ENCODE data around the gene MAFG. TPM values are rescaled to one million over a fixed set of nuclear protein-coding genes. Genes with fewer than 3 reads are reported as not detected.
"Not testable (repeated sequence)": the region's sequence is repeated elsewhere in the genome, so short reads cannot be mapped to it uniquely, and the experiment has no call there.

The MAFG gene
- total RNA-seq, 1 donor: 19.1 TPM

DNA sequence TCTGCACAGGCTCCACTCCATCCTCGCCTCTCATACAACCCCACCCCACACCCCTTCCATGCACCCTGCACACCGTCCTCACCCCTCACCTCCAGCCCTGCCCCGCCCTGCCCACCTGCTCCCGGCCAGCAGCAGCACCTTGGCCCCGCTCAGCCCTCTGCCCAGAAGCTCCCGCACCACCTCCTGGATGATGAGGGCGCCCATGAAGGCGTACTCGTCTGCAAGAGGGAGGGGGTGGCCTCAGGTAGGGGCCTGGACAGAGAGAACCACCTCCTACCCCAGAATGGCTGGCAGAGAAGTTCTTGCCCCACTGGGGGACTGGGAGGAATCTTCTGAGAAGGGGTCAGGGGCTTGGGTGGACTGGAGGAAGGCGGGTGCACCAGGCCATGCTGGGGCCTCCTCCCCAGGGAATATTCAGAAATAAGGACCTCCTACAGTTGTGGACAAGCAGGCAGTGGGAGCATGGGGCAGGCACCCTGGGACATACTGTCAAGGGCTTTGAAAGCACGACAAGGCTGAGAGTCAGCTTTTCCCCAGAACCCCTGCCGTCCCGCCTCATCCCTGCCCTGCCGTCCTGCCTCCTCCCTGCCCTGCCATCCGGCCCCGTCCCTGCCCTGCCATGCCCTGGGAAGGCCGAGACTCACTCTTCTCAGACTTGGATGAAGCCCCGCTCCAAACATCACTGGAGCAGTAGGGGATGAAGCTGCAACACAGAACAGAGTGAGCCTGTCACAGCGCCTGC is 30.3 kb upstream of the MAFG start:
- no peak overlapping the region for H3K4me3 ChIP-seq (ENCODE audit: low read depth, low read length)
- no peak for DNase-seq (ENCODE audit: low read depth)
- TF ChIP-seq, protein P1, sequence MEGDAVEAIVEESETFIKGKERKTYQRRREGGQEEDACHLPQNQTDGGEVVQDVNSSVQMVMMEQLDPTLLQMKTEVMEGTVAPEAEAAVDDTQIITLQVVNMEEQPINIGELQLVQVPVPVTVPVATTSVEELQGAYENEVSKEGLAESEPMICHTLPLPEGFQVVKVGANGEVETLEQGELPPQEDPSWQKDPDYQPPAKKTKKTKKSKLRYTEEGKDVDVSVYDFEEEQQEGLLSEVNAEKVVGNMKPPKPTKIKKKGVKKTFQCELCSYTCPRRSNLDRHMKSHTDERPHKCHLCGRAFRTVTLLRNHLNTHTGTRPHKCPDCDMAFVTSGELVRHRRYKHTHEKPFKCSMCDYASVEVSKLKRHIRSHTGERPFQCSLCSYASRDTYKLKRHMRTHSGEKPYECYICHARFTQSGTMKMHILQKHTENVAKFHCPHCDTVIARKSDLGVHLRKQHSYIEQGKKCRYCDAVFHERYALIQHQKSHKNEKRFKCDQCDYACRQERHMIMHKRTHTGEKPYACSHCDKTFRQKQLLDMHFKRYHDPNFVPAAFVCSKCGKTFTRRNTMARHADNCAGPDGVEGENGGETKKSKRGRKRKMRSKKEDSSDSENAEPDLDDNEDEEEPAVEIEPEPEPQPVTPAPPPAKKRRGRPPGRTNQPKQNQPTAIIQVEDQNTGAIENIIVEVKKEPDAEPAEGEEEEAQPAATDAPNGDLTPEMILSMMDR (IDR thresholded peaks at IDR 0.05; ENCODE audit: insufficient read depth, low read length): no peak

DNA sequence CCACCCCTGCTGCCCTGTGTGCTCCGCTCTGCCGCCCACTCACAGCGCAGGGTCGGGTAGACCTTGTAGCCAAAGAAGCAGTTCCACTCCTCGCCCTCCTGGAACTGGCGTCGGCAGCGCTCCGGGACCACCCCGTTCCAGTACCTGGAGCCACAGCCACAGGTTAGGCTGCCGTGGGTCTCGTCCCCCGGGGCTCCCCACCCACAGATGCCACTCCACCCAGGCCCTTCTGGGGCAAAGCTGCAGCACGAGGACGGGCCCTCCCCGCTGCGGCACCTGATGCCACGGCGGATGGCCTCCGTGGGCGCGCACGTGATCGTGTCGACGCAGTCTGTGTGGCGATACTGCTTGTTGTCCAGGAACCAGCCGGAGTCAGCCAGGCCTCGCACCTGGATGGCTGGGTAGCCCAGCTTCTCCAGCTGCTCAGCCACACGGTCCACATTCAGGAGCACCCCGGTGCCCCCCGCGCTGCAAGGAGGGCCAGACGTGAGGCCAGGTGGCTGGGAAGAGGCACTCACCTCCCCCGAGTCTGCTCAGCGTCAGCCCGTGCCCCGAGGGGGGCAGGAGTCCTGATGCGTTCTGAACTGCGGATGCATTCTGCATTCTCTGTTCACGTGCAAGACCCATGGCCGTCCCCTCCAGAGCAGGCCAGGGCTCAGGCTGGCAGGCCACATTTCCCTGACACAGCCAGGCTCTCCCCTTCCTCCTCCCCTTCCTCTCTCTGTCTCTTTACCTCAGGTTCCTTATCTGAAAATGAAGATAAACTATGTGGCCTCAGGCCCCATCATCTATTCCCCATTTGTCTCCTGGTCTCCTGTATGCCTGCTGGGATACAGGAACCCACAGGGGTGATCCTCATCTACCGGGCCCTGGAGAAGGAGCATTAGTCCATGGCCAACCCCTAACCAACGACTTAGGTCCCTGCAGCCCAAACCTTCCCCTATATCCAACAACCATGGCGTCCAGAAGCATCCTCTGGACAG is 29.4 kb upstream of the MAFG start:
- H3K4me3 ChIP-seq (ENCODE audit: low read depth, low read length): no peak overlapping the region
- DNase-seq (ENCODE audit: low read depth): no peak
- TF ChIP-seq, protein P1 (IDR thresholded peaks at IDR 0.05; ENCODE audit: insufficient read depth, low read length): no peak

DNA sequence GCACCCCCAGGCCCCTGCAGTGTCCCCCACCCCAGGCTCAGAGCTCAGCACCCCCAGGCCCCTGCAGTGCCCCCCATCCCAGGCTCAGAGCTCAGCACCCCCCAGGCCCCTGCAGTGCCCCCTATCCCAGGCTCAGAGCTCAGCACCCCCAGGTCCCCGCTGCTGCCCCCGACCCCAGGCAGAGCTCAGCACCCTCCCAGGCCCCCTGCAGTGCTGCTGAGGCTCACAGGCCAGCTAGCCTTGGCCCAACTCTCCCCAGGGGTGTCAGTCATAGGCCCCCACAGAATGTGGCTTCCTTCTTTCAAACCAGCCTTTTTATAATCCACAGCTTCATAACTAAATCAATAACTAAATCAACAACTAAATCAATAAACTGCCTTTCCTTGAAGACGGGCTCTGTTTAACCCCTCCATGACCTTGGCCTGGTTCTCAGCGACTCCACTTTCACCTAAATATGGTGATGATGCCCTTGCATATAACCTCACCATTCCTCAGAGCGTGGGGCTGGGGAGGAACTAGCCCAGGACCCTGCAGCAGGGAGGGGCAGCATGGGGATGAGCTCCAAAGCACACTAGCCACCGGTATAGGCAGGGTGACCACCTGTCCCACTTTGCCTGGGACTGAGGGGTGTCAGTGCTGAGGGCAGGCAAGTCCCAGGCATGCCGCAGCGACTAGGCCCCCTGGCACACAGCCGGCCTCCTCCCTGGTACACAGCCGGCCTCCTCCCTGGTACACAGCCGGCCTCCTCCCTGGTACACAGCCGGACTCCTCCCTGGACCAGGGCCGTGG is 28.4 kb upstream of the MAFG start:
- H3K4me3 ChIP-seq (ENCODE audit: low read depth, low read length): no peak overlapping the region
- TF ChIP-seq, protein P1 (IDR thresholded peaks at IDR 0.05; ENCODE audit: insufficient read depth, low read length): no peak
- no peak for DNase-seq (ENCODE audit: low read depth)

DNA sequence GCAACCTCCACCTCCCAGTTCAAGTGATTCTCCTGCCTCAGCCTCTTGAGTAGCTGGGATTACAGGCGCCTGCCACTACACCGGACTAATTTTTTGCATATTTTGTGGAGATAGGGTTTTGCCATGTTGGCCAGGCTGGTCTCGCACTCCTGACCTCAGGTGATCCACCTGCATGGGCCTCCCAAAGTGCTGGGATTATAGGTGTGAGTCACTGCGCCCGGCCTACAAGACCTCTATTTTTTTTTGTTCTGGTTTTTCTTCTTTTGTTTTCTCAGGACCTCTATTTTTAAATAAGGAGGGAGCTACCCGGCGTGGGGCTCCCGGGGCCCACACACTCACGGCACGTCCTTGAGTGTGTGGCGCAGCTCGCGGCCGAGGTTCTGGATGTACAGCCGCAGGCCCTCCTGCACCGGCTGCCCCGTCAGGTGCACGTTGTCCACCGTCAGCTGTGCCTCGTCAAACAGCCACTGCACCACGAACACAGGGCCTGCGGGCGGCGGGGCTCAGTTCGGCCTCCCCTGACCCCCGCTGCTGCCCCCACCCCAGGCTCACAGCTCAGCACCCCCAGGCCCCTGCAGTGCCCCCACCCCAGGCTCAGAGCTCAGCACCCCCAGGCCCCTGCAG is 27.6 kb upstream of the MAFG start:
- no peak for DNase-seq (ENCODE audit: low read depth)
- H3K4me3 ChIP-seq (ENCODE audit: low read depth, low read length): no peak overlapping the region
- TF ChIP-seq, protein P1 (IDR thresholded peaks at IDR 0.05; ENCODE audit: insufficient read depth, low read length): no peak

DNA sequence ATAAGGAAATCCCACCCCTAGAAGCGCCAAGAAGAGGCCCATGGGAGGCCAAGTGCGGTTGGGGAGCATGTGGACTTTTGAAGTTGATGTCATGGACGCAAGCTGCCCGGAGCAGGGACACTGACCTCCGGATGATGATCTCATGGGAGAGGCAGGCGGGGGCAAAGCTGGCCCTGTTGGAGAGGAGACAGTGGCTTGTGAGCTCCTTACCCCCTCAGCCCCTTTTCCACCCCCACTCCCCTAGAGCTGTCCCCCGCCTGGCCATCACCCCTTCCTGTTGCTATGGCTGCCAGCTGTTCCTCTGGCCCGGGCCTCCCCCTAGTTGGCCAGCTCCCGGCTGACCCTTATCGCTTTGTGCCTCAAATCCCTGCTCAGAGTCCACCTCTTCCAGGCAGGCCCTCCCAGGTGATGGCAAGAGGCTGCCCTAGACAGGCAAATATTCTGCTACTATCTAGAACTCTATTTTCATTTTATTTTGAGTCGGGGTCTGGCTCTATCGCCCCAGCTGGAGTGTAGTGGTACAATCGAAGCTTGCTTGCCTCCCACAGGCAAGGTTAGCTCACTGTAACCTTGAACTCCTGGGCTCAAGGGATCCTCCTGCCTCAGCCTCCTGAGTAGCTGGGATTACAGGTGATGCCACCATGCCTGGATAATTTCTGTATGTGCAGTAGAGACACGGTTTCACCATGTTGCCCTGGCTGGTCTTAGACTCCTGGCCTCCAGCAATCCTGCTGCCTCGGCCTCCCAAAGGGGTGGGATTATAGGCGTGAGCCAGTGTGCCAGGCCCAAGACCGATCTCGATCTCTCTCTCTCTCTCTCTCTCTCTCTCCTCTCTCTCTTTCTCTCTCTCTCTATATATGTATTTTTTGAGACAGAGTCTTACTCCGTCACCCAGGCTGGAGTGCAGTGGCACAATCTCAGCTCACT is 26.9 kb upstream of the MAFG start:
- DNase-seq (ENCODE audit: low read depth): no peak
- H3K4me3 ChIP-seq (ENCODE audit: low read depth, low read length): no peak overlapping the region
- TF ChIP-seq, protein P1 (IDR thresholded peaks at IDR 0.05; ENCODE audit: insufficient read depth, low read length): no peak

DNA sequence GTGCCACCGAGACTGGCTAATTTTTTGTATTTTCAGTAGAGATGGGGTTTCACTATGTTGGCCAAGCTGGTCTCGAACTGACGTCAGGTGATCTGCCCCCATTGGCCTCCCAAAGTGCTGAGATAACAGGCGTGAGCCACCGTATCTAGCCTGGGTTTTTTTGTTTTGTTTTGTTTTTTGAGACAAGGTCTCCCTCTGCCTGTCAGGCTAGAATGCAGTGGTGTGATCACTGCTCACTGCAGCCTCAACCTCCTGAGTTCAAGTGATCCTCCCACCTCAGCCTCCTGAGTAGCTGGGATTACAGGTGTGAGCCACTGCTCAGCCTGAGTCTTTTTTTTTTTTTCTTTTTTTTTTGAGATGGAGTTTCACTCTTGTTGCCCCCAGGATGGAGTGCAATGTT is 25.9 kb upstream of the MAFG start:
- H3K4me3 ChIP-seq (ENCODE audit: low read depth, low read length); DNase-seq (ENCODE audit: low read depth): not testable (repeated sequence)

Measured in fibroblast of the aortic adventitia (primary cell).